HepG2 (cell line): ENCODE data around the gene CMC1. TPM values are rescaled to one million over a fixed set of nuclear protein-coding genes. Genes with fewer than 3 reads are reported as not detected.

Source experiments
- ATAC-seq: fragments of 200-7000 bp; cut with Tn5 transposase; 3 replicates; pipeline ENCODE4 v1.9.1; 2020; ENCODE audit warnings: mild to moderate bottlenecking, moderate library complexity
- BruUV-seq: library from RNA; stranded (reverse); fragments of 400-500 nt; replicated peaks from 2 replicates; lab custom pipeline; 2021; lab: Mats Ljungman, UMichigan
- CTCF ChIA-PET: fragments of 300-600 bp; formaldehyde crosslinking; extraction: SDS; loops from one replicate; lab custom pipeline; 2021; ENCODE audit warnings: low total read pairs, inconsistent platforms, low intra/inter-chr PET ratio; lab: Yijun Ruan, JAX
- POLR2A ChIA-PET: fragments of 350-600 bp; sonication (Branson Sonifier 250); formaldehyde crosslinking; loops from one replicate; lab custom pipeline; 2020; ENCODE audit warnings: antibody characterized with exemption, inconsistent platforms; lab: Yijun Ruan, JAX
- DNase-seq: peaks from one replicate; pipeline ENCODE4 v3.0.0-alpha.2; 2015; ENCODE audit warnings: low spot score
- FAIRE-seq: peaks from 3 replicates; lab custom pipeline; 2011; peaks lifted over from hg19 to GRCh38; lab: Jason Lieb, UNC
- H2AFZ ChIP-seq: one replicate; pipeline ENCODE4 v1.6.1; 2011; ENCODE audit warnings: low read length, inconsistent platforms
- H3K27ac ChIP-seq: fragments of 300-600 bp; 3 replicates; pipeline ENCODE4 v1.8.0; 2011; ENCODE audit warnings: mixed run types, mild to moderate bottlenecking, mixed read lengths, low read length, inconsistent platforms; ENCODE audit not compliant: insufficient read depth; ENCODE audit errors: extremely low read length
- H3K27me3 ChIP-seq, 2 experiments: fragments of 200-600 bp in 1 of 2; 2 replicates in 1 of 2; 3 replicates in 1 of 2; pipeline versions ENCODE4 v1.6.0 to v1.8.0; 2011; ENCODE audit warnings: low read length in 2 of 2, mild to moderate bottlenecking in 2 of 2, moderate library complexity in 2 of 2, inconsistent platforms in 1 of 2; ENCODE audit not compliant: insufficient read depth in 2 of 2, control insufficient read depth in 1 of 2
- H3K36me3 ChIP-seq, 2 experiments: fragments of 200-600 bp in 1 of 2; replicated peaks in 1 of 2; 2 replicates in 1 of 2; 3 replicates in 1 of 2; pipeline versions ENCODE4 v1.5.1 to v1.8.0; 2011; ENCODE audit warnings: low read length in 2 of 2, inconsistent platforms in 1 of 2; ENCODE audit not compliant: insufficient read depth in 2 of 2, control insufficient read depth in 1 of 2
- H3K4me1 ChIP-seq: 2 replicates; pipeline ENCODE4 v1.5.1; 2012; ENCODE audit warnings: low read length, inconsistent platforms; ENCODE audit not compliant: insufficient read depth
- H3K4me2 ChIP-seq: 2 replicates; pipeline ENCODE4 v1.6.0; 2011; ENCODE audit warnings: low read depth, low read length, inconsistent platforms
- H3K4me3 ChIP-seq, 3 experiments: fragments of 200-600 bp in 1 of 3; sonication (generic), shearing (Covaris generic) in 1 of 3; replicated peaks in 1 of 3; 2 replicates each; pipeline ENCODE4 v1.5.1; 2011 to 2016; ENCODE audit warnings: low read length in 3 of 3, inconsistent platforms in 2 of 3, low read depth in 2 of 3, mild to moderate bottlenecking in 2 of 3, control low read depth in 1 of 3, mixed read lengths in 1 of 3; ENCODE audit not compliant: insufficient read depth in 1 of 3
- H3K79me2 ChIP-seq: one replicate; pipeline ENCODE4 v1.6.1; 2011; ENCODE audit warnings: low read length, inconsistent platforms; ENCODE audit not compliant: insufficient read depth
- H3K9ac ChIP-seq: 2 replicates; pipeline ENCODE4 v1.6.0; 2011; ENCODE audit warnings: mild to moderate bottlenecking, low read depth, low read length, inconsistent platforms; ENCODE audit not compliant: insufficient read depth
- H3K9me3 ChIP-seq: 2 replicates; pipeline ENCODE4 v1.5.1; 2012; ENCODE audit warnings: mild to moderate bottlenecking, low read length
- H4K20me1 ChIP-seq: 2 replicates; pipeline ENCODE4 v1.6.0; 2011; ENCODE audit warnings: inconsistent platforms, mild to moderate bottlenecking, low read length, moderate library complexity; ENCODE audit not compliant: insufficient read depth
- HMG20B ChIP-seq: conservative IDR thresholded peaks from 2 replicates; pipeline ENCODE4 v1.6.1; 2016; ENCODE audit warnings: missing genetic modification reagents, missing compliant biosample characterization
- MTERF4 ChIP-seq: sonication (generic); formaldehyde crosslinking; IDR thresholded peaks from 2 replicates; pipeline ENCODE4 v1.8.0; 2023; ENCODE audit warnings: mild to moderate bottlenecking, missing genetic modification reagents
- NKX3-1 ChIP-seq: sonication (generic); formaldehyde crosslinking; IDR thresholded peaks from 2 replicates; pipeline ENCODE4 v1.5.0; 2020; ENCODE audit warnings: missing genetic modification reagents
- NPAS2 ChIP-seq: sonication (generic); formaldehyde crosslinking; IDR thresholded peaks from 2 replicates; pipeline ENCODE4 v1.8.0; 2022; ENCODE audit warnings: mild to moderate bottlenecking, missing genetic modification reagents, borderline replicate concordance
- ONECUT2 ChIP-seq: sonication (generic); formaldehyde crosslinking; IDR thresholded peaks from 2 replicates; pipeline ENCODE4 v1.4.0; 2020; ENCODE audit warnings: missing genetic modification reagents
- RAD21 ChIP-seq: fragments of 450-650 bp; formaldehyde crosslinking; IDR thresholded peaks from 2 replicates; pipeline ENCODE4 v1.5.0; 2020; ENCODE audit warnings: mild to moderate bottlenecking
- RXRB ChIP-seq: IDR thresholded peaks from 2 replicates; pipeline ENCODE4 v1.6.1; 2016; ENCODE audit warnings: borderline replicate concordance, missing genetic modification reagents, missing compliant biosample characterization
- SP4 ChIP-seq: sonication (generic); formaldehyde crosslinking; IDR thresholded peaks from 2 replicates; pipeline ENCODE4 v1.8.1; 2023; ENCODE audit warnings: mild to moderate bottlenecking, missing genetic modification reagents
- TFAP4 ChIP-seq: sonication (generic); IDR thresholded peaks from 2 replicates; pipeline ENCODE4 v1.6.1; 2016; ENCODE audit warnings: low read depth, borderline replicate concordance
- ZNF460 ChIP-seq: sonication (generic); formaldehyde crosslinking; IDR thresholded peaks from 2 replicates; pipeline ENCODE4 v1.5.1; 2020; ENCODE audit warnings: missing genetic modification reagents, mild to moderate bottlenecking, borderline replicate concordance
- ZNF570 ChIP-seq: sonication (generic); formaldehyde crosslinking; IDR thresholded peaks from 2 replicates; pipeline ENCODE4 v1.4.0; 2020; ENCODE audit warnings: mild to moderate bottlenecking, missing genetic modification reagents, borderline replicate concordance
- ZNF710 ChIP-seq: sonication (generic); formaldehyde crosslinking; IDR thresholded peaks from 2 replicates; pipeline ENCODE4 v1.5.0; 2020; ENCODE audit warnings: mild to moderate bottlenecking, missing genetic modification reagents, borderline replicate concordance
- in situ Hi-C: cut with HindIII; loops from 2 replicates; pipeline ENCODE4 v1.10.0; 2017; ENCODE audit warnings: low pct_unique_long_range_greater_than_20kb; ENCODE audit not compliant: extremely low pct_ligation_motif_present
- intact Hi-C: fragments of 100-400 bp; cut with micrococcal nuclease; formaldehyde crosslinking; loops from one replicate; pipeline ENCODE4 v1.10.0; 2022; ENCODE audit not compliant: unreplicated experiment
- polyA plus RNA-seq, 8 experiments: library from polyadenylated mRNA; depleted of rRNA in 3 of 8; stranded (reverse) in 7 of 8; unstranded in 1 of 8; fragments of >200 nt; fragmentation: Illumina TruSeq in 4 of 8; extraction: Trizol in 4 of 8; gene quantifications; 2 replicates each; pipeline versions ENCODE4 v1.2.1 to v1.2.3, GENCODE V29; 2011 to 2016; ENCODE audit warnings: low read depth in 4 of 8, missing spikeins in 1 of 8, mixed read lengths in 1 of 8; ENCODE audit not compliant: insufficient read depth in 1 of 8
- total RNA-seq, 5 experiments: library from RNA; depleted of rRNA; stranded (reverse); fragments of >200 nt; fragmentation: Illumina TruSeq; extraction: Trizol; gene quantifications; 2 replicates each; pipeline ENCODE4 v1.2.3, GENCODE V29; 2016; ENCODE audit warnings: low read depth in 1 of 5

CMC1 gene
- total and polyA plus RNA-seq, 2 of the 13 experiments (the other 11 are each of a cell fraction or from before 2014, with no cell fraction given), result 22.1 to 29.5 TPM

- Histone ChIP-seq H3K4me2 (no peak overlapping the region), H3K27me3 (no peaks in the 10 kb centered on the region), H4K20me1 (peaks cover 8% of the 10 kb centered on the region; the same call in 1 of the 2 replicates), H3K27ac (no peak overlapping the region), H3K9ac (no peak overlapping the region), H3K9me3 (no peaks in the 10 kb centered on the region), H3K36me3 (peaks cover 1 to 14% of the 10 kb centered on the region in 2 experiments; a peak in 4 of 5 replicates), H2AFZ (no peak overlapping the region), H3K4me3 (no peak overlapping the region), H3K4me1 (peaks cover 45% of the 10 kb centered on the region), H3K79me2 (peaks cover 57% of the 10 kb centered on the region)
- no TSS peak for BruUV-seq
- no peak for FAIRE-seq
- peak; percentile 39; the same call in 2 of the 3 replicates for ATAC-seq
- CTCF ChIA-PET, result no interaction called here
- POLR2A ChIA-PET, result no interaction called here
- intact Hi-C loops, result loop anchor here (10.0 kb wide), 1 partner anchor 228 kb away; no protein-coding TSS in a partner anchor
- TF ChIP-seq SP4, result no peak
- no peak for TF ChIP-seq RAD21 (CRISPR knock-in tag)
- TF ChIP-seq NPAS2, result no peak
- TF ChIP-seq ZNF570 (CRISPR knock-in tag), result no peak
- TF ChIP-seq TFAP4, result no peak
- no peak for TF ChIP-seq RXRB (CRISPR knock-in tag)
- TF ChIP-seq ONECUT2, result no peak
- no peak for TF ChIP-seq MTERF4 (CRISPR knock-in tag)
- TF ChIP-seq ZNF460, result no peak
- TF ChIP-seq ZNF710, result no peak
- no peak for TF ChIP-seq NKX3-1 (CRISPR knock-in tag)
- no peak for TF ChIP-seq HMG20B (CRISPR knock-in tag)
- DNase-seq, result no peak
- in situ Hi-C loops, result no loop called here
These were observed 101.7 kb downstream of the CMC1 start for GRCh38 chr3:28343144-28343543.
